ENCODE results near the gene PERM1. TPM values are rescaled to one million over a fixed set of nuclear protein-coding genes. Genes with fewer than 3 reads are reported as not detected.
"Not testable (repeated sequence)": the region's sequence is repeated elsewhere in the genome, so short reads cannot be mapped to it uniquely, and the experiment has no call there.

The PERM1 gene, protein sequence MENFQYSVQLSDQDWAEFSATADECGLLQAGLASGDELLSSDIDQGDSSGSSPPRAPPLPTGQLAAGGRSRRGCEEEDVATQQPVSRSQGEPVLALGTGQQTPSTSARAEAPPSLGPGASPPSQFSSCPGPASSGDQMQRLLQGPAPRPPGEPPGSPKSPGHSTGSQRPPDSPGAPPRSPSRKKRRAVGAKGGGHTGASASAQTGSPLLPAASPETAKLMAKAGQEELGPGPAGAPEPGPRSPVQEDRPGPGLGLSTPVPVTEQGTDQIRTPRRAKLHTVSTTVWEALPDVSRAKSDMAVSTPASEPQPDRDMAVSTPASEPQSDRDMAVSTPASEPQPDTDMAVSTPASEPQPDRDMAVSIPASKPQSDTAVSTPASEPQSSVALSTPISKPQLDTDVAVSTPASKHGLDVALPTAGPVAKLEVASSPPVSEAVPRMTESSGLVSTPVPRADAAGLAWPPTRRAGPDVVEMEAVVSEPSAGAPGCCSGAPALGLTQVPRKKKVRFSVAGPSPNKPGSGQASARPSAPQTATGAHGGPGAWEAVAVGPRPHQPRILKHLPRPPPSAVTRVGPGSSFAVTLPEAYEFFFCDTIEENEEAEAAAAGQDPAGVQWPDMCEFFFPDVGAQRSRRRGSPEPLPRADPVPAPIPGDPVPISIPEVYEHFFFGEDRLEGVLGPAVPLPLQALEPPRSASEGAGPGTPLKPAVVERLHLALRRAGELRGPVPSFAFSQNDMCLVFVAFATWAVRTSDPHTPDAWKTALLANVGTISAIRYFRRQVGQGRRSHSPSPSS
- total RNA-seq = not detected
- long read RNA-seq, partial matches to known transcripts = 0 of 1 reads
- long read RNA-seq, other reads (novel, unspliced or antisense) = 1 of 1 reads

DNA sequence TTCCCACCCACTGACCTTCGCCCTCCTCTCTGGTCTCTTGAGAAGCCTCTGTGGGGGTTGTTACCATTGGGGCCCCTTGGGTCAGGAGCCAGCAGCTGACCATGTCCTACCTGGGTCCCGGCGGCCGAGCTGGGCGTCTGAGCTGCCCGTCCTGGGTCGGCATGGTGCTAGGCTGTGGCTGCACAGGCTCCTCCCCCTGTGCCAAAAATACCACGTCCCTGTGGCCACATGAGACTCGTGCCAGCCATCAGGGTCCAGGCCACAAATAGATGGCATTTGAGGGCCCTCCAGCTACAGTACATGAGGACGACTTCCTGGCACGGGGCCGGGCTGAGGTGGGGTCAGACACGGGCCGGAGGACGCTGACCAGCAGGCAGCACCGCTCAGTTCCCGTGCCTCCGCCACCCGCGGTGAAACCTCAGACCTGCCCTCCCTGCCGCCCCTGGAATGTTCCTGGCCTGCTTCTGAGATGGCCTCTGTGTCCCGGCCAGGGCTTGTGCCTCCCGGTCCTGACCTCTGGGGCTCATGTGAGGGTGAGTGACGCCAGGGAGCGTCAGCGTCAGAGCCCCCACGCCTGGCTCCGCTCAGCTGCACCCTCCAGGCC is at the start of gene PERM1:
TSS of gene PERM1 (minus strand) at position 139 of the 604 bp plus-strand sequence. CDS start 1,064 bp downstream, outside the sequence.
- Histone ChIP-seq H3K27me3 (ENCODE audit: low read depth) (peaks cover 9% of the 10 kb centered on the region), H3K9me3 (no peaks in the 10 kb centered on the region), H3K4me3 (no peak within 1 kb of the TSS), H3K36me3 (no peaks in the 10 kb centered on the region), H3K4me1 (no peaks in the 10 kb centered on the region), H3K27ac (no peak within 1 kb of the TSS)
- ATAC-seq = peak in 1 of 2 donors; percentile 5
- no peak for DNase-seq
- TF ChIP-seq, protein P1, sequence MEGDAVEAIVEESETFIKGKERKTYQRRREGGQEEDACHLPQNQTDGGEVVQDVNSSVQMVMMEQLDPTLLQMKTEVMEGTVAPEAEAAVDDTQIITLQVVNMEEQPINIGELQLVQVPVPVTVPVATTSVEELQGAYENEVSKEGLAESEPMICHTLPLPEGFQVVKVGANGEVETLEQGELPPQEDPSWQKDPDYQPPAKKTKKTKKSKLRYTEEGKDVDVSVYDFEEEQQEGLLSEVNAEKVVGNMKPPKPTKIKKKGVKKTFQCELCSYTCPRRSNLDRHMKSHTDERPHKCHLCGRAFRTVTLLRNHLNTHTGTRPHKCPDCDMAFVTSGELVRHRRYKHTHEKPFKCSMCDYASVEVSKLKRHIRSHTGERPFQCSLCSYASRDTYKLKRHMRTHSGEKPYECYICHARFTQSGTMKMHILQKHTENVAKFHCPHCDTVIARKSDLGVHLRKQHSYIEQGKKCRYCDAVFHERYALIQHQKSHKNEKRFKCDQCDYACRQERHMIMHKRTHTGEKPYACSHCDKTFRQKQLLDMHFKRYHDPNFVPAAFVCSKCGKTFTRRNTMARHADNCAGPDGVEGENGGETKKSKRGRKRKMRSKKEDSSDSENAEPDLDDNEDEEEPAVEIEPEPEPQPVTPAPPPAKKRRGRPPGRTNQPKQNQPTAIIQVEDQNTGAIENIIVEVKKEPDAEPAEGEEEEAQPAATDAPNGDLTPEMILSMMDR (IDR thresholded peaks at IDR 0.05) = no peak
- intact Hi-C loops (cut with DNase I) = no loop called here

DNA sequence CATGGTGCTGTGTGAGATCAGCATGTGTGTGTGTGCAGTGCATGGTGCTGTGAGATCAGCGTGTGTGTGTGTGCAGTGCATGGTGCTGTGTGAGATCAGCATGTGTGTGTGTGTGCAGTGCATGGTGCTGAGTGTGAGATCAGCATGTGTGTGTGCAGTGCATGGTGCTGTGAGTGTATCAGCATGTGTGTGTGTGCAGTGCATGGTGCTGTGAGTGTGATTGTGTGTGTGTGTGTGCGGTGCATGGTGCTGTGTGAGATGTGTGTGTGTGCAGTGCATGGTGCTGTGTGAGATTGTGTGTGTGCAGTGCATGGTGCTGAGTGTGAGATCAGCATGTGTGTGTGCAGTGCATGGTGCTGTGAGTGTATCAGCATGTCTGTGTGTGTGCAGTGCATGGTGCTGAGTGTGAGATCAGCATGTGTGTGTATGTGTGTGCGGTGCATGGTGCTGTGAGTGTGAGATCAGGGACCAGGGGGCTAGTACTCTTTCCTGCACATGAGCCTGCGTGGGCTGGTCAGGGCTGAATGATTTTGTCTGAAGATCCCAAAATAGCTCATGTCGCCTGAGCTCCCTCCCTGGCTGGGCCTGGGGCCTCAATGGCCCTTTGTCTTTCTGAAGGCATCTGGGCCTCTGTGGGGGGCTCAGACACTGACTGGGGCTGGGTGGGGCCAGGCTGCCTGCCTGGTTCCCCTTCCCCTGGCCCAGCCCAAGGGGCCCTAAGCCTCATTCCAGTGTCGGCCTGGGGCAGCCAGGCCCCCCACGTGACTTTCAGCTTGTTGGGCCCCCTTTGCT is 49.2 kb upstream of the PERM1 start:
- intact Hi-C loops (cut with DNase I); H3K27ac ChIP-seq; DNase-seq; ATAC-seq; H3K4me3 ChIP-seq; H3K9me3 ChIP-seq; H3K36me3 ChIP-seq: not testable (repeated sequence)
- H3K27me3 ChIP-seq (ENCODE audit: low read depth) = peaks cover 28% of the 10 kb centered on the region
- H3K4me1 ChIP-seq = peaks cover 20% of the 10 kb centered on the region

DNA sequence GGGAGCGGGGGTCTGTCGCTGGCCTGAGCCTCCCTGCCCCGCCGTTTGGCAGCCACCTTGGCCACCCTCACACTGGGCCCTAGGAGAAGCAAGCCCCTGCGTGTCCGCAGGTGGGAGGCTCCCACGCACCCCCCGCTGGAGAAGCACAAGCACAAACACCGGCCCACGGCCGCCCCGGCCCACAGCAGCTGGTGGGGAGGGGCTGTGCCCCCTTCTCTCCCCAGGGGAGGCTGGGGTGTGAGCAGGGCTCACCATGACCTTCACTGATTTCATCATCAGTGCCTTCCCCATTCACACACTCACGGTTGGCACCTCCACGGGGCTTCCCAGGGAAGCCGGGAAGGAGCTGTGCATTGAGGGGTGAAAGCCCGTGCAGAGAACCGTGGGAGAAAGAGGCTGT is 45.9 kb upstream of the PERM1 start:
- Histone ChIP-seq H3K9me3 (no peaks in the 10 kb centered on the region), H3K4me1 (peaks cover 42% of the 10 kb centered on the region), H3K27ac (no peak overlapping the region), H3K4me3 (no peak overlapping the region), H3K36me3 (no peaks in the 10 kb centered on the region), H3K27me3 (ENCODE audit: low read depth) (peaks cover 10% of the 10 kb centered on the region)
- intact Hi-C loops (cut with DNase I) = no loop called here
- ATAC-seq (no peak), DNase-seq (no peak)
- TF ChIP-seq, protein P1 (IDR thresholded peaks at IDR 0.05) = no peak

DNA sequence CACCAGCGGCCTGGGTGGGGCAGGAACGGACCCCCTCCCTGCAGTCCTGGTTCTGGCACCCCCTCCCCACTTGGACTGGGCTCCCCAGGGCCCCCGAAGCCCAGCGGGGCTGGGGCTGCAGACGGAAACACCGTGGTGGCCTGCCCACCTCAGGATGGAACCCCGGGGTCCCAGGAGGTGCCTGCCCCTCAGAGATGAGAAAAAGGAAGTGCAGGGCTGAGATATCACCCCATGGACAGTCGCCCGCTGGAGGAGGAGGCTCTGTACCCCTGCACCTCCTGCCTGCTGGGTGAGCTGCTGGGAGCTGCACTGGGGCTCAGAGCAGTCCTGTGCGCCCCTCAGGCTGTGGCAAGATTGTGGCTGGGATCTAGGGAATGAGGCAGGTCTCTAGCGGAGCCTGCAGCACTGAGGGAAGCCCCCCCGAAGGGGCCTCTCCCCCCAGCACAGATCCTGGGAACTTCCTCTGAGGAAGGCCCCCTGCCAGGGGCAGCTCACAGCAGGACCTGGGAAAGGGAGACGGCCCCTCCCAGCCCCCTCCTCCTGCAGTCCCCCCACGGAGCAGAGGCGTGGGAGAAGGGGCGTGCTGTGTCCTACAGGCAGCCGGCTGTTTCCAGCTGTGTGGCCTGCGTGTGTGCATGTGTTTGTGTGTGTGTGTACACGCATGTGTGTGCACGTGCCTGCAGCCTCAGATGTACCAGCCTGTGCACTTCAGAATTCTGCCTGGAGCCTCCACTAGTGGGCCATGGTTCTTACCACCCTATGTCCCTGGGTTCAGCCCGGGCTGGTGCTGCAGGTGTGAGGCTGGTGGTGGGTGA is 44.9 kb upstream of the PERM1 start:
- ATAC-seq = no peak
- intact Hi-C loops (cut with DNase I) = no loop called here
- no peak overlapping the region for H3K4me3 ChIP-seq

DNA sequence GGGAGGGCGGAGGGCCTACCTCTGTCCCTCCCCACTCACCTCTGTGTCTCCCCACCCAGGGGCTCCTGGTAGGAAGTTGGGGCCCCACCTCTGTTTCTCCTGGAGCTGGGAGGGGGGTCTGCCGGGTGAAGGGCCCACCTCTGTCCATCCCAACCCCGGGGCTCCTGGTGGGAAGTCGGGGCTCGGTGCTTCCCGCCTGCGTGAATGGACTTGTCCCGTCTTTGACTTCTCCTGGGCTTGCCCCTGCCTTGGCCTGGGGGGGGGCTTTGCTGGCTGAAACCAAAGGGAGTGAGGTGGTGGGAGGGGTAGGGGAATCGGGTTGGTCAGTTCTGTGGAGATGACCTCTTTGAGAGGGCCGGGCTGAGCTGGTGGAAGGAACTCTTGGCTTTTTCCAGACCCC is 43.8 kb upstream of the PERM1 start:
- no peaks in the 10 kb centered on the region for H3K36me3 ChIP-seq
- no peaks in the 10 kb centered on the region for H3K9me3 ChIP-seq
- TF ChIP-seq, protein P1 (IDR thresholded peaks at IDR 0.05) = no peak
- H3K27ac ChIP-seq = no peak overlapping the region
- H3K4me1 ChIP-seq = peaks cover 49% of the 10 kb centered on the region
- no peak overlapping the region for H3K4me3 ChIP-seq
- H3K27me3 ChIP-seq (ENCODE audit: low read depth) = no peaks in the 10 kb centered on the region
- intact Hi-C loops (cut with DNase I) = no loop called here
- no peak for DNase-seq
- no peak for ATAC-seq

More for the DNA sequence above, 44.9 kb upstream of the PERM1 start:
- TF ChIP-seq, protein P1 (IDR thresholded peaks at IDR 0.05) = no peak
- Histone ChIP-seq H3K36me3 (no peaks in the 10 kb centered on the region), H3K27me3 (ENCODE audit: low read depth) (peaks cover 4% of the 10 kb centered on the region), H3K4me1 (peaks cover 38% of the 10 kb centered on the region), H3K9me3 (no peaks in the 10 kb centered on the region), H3K27ac (no peak overlapping the region)
- no peak for DNase-seq
